ENCODE data around the gene PNISR.

PNISR gene

DNA sequence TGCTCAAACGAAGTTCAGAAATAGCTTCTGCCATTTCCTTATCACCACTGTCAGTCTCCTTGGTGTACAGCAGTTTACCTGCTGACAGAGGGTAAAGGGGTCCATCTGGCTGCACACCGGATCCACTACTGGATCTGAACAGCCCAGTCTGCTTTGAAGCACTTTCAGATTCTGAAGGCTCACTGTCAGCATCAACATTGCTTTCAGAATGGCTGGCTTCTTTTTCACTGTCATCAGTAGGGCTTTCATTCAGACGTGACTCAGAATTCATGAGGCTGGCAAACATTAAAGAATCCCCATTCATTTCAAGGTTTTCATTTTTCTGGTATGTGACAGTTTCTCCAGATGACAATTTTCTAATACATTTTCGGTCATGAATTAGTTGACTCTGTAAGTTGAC lies 21.0 kb upstream of the PNISR start:
- H3K4me3 ChIP-seq (ENCODE audit: low read depth, low read length) = no peak overlapping the region
- TF ChIP-seq, protein P1, sequence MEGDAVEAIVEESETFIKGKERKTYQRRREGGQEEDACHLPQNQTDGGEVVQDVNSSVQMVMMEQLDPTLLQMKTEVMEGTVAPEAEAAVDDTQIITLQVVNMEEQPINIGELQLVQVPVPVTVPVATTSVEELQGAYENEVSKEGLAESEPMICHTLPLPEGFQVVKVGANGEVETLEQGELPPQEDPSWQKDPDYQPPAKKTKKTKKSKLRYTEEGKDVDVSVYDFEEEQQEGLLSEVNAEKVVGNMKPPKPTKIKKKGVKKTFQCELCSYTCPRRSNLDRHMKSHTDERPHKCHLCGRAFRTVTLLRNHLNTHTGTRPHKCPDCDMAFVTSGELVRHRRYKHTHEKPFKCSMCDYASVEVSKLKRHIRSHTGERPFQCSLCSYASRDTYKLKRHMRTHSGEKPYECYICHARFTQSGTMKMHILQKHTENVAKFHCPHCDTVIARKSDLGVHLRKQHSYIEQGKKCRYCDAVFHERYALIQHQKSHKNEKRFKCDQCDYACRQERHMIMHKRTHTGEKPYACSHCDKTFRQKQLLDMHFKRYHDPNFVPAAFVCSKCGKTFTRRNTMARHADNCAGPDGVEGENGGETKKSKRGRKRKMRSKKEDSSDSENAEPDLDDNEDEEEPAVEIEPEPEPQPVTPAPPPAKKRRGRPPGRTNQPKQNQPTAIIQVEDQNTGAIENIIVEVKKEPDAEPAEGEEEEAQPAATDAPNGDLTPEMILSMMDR (IDR thresholded peaks at IDR 0.05; ENCODE audit: borderline replicate concordance, insufficient read depth, low read depth, low read length) = no peak

DNA sequence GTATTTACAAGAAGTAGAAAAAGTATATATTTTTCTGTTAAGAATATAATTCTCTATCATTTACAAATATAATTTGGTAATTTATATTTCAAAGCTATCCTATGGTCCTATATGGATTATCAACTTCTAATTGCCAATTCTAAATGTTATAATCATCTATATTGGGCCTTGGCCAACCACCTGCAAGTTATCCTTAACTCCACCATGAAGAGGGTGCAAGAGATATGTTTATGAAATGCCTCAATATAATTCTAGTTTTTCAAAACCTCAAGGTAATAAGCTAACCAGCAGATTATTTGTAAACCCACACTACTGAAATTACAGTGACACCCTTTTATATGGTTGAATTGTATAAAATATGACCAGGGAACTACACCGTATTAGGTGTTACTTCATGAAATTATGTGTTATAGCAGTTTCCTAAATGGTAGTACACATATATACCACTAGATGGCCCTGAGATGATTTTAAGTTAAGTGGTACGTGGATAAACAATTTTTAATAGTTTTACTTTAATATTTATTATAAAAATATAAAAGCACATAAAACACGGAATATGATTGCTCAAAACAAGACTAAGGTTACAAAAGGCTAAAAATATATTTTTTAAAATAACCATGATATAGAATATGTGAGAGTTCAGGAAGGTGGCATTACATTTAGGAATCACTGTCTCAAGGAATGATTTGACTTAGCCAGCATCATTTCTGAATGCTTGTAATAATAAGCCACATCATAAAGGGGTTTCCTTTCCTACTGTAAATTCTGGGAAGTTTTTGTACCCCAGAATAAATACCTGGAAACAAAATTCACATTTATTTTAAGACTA lies 9.8 kb upstream of the PNISR start:
- no peak overlapping the region for H3K4me3 ChIP-seq (ENCODE audit: low read depth, low read length)
- TF ChIP-seq, protein P1 (IDR thresholded peaks at IDR 0.05; ENCODE audit: borderline replicate concordance, insufficient read depth, low read depth, low read length) = 0 out of 2 replicates have a peak, but pooled peaks have one; percentile 11

DNA sequence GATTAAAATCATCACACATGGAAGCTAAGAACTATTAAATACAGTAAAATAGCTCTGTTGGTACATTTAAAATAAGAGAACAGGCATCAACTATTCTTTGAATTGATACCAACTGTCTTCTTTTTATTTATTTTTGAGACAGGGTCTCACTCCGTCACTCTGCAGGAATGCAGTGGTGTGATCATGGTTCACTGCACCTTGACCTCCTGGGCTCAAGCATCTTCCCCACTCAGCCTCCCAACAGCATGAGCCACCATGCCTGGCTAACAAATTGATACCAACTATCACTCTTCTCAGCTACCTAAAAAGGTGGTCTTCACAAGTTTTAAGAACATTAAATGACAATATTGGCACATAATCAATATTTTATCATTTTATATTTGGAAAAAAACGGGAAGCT lies 7.8 kb upstream of the PNISR start:
- TF ChIP-seq, protein P1 (IDR thresholded peaks at IDR 0.05; ENCODE audit: borderline replicate concordance, insufficient read depth, low read depth, low read length) = no peak
- H3K4me3 ChIP-seq (ENCODE audit: low read depth, low read length) = no peak overlapping the region

DNA sequence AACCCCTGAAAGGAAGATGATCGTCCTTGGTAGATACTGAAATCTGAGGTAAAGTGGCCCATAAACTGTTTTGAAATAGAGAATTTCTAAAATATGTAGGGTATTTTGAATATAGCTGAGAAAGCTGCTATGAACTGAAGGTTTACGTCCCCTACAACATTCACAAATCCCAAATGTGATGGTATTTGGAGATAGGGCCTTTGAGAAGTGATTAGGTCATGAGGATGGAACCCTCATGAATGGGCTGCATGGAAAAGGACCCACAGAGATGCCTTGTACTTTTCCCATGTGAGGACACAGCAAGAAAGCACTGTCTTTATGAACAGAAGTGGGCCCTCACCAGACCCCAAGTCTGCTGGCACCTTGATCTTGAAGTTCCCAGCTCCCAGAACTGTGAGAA lies 6.8 kb upstream of the PNISR start:
- no peak overlapping the region for H3K4me3 ChIP-seq (ENCODE audit: low read depth, low read length)
- TF ChIP-seq, protein P1 (IDR thresholded peaks at IDR 0.05; ENCODE audit: borderline replicate concordance, insufficient read depth, low read depth, low read length) = no peak

DNA sequence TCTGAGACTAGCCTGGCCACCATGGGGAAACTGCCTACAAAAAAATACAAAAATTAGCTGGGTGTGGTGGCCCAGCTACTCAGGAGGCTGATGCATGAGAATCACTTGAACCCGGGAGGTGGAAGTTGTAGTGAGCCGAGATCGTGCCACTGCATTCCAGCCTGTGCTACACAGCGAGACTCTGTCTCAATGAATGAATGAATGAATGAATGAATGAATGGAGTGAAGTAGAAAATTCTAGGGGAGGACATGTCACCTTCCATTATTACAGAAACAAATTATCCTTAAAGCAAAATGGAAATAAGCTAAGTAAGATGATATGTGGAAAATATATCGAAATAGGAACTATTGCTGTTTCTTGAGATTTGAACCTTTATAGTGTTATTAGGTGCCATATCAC lies 2.9 kb upstream of the PNISR start:
- no peak overlapping the region for H3K4me3 ChIP-seq (ENCODE audit: low read depth, low read length)
- TF ChIP-seq, protein P1 (IDR thresholded peaks at IDR 0.05; ENCODE audit: borderline replicate concordance, insufficient read depth, low read depth, low read length) = no peak

DNA sequence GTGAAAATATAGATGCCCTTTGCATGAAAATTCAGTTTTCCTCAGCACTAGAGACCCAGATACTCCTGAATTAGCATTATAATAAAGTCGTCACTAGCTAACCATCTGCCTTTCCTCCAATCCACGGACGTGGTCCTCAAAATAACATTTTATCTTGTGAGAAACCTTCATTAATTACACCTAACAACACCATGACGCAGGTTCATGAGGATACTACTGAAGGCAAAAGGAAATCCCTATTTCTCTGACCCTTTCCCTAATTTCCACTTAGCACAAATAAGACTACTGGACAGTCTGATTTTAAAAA lies 1.3 kb upstream of the PNISR start:
- TF ChIP-seq, protein P1 (IDR thresholded peaks at IDR 0.05; ENCODE audit: borderline replicate concordance, insufficient read depth, low read depth, low read length) = no peak
- H3K4me3 ChIP-seq (ENCODE audit: low read depth, low read length) = peak overlapping the region; percentile 73
